ENCODE results near the gene GRIP1.

GRIP1 gene

DNA sequence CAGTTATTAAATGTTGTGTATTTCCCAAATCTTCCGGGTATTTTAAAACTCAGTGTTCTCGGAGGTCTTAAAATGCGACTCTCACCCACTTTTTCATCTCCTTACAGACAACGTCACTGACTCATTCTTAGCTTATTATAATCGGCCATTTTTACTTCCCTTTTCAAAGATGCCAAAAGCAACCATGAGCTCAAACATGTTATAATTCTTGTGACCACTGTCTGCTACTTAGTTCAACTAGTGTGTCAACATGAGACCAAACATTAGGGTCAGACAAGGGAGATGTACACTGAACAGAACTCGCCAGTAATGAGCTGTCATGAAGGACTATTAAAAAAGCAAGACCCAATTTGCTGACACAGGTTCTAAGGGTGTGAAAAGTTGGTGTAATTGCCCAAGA is 4.2 kb upstream of the GRIP1 start:
- Histone ChIP-seq H3K36me3 (replicated peaks) (no peaks in the 10 kb centered on the region), H3K9me3 (no peaks in the 10 kb centered on the region), H3K4me3 (no peak overlapping the region), H3K4me1 (no peaks in the 10 kb centered on the region), H3K27me3 (ENCODE audit: low read depth) (no peaks in the 10 kb centered on the region)
- in situ Hi-C loops (cut with MboI; ENCODE audit: low sequenced_read_pairs): no loop called here
- DNase-seq (ENCODE audit: low spot score in 2 of 2): no peak

- no peaks in the 10 kb centered on the region for H3K27me3 ChIP-seq (ENCODE audit: low read depth)
- H3K4me1 ChIP-seq: no peaks in the 10 kb centered on the region
- no peaks in the 10 kb centered on the region for H3K9me3 ChIP-seq
- in situ Hi-C loops (cut with MboI; ENCODE audit: low sequenced_read_pairs): no loop called here
- H3K36me3 ChIP-seq (replicated peaks): no peaks in the 10 kb centered on the region
- no peak overlapping the region for H3K4me3 ChIP-seq
- no peak for DNase-seq (ENCODE audit: low spot score in 2 of 2)
These were observed 697 bp upstream of the GRIP1 start for GRCh38 chr12:66679461-66680084.

GRCh38 chr12:66676241-66676640 is 2.6 kb downstream of the GRIP1 start:
- H3K9me3 ChIP-seq: no peaks in the 10 kb centered on the region
- H3K4me1 ChIP-seq: no peaks in the 10 kb centered on the region
- no peaks in the 10 kb centered on the region for H3K27me3 ChIP-seq (ENCODE audit: low read depth)
- H3K36me3 ChIP-seq (replicated peaks): no peaks in the 10 kb centered on the region
- no peak for DNase-seq (ENCODE audit: low spot score in 2 of 2)
- no peak overlapping the region for H3K4me3 ChIP-seq
- in situ Hi-C loops (cut with MboI; ENCODE audit: low sequenced_read_pairs): no loop called here

GRCh38 chr12:66674495-66675122 is 4.3 kb downstream of the GRIP1 start:
- H3K36me3 ChIP-seq (replicated peaks): no peaks in the 10 kb centered on the region
- no peaks in the 10 kb centered on the region for H3K27me3 ChIP-seq (ENCODE audit: low read depth)
- H3K4me3 ChIP-seq: no peak overlapping the region
- in situ Hi-C loops (cut with MboI; ENCODE audit: low sequenced_read_pairs): no loop called here
- no peaks in the 10 kb centered on the region for H3K9me3 ChIP-seq
- no peak for DNase-seq (ENCODE audit: low spot score in 2 of 2)
- H3K4me1 ChIP-seq: no peaks in the 10 kb centered on the region

- Histone ChIP-seq H3K27me3 (ENCODE audit: low read depth) (no peaks in the 10 kb centered on the region), H3K9me3 (no peaks in the 10 kb centered on the region), H3K36me3 (replicated peaks) (no peaks in the 10 kb centered on the region), H3K4me3 (no peak overlapping the region), H3K4me1 (no peaks in the 10 kb centered on the region)
- no peak for DNase-seq (ENCODE audit: low spot score in 2 of 2)
- in situ Hi-C loops (cut with MboI; ENCODE audit: low sequenced_read_pairs): no loop called here
These were observed 9.3 kb downstream of the GRIP1 start for GRCh38 chr12:66669541-66669940.

DNA sequence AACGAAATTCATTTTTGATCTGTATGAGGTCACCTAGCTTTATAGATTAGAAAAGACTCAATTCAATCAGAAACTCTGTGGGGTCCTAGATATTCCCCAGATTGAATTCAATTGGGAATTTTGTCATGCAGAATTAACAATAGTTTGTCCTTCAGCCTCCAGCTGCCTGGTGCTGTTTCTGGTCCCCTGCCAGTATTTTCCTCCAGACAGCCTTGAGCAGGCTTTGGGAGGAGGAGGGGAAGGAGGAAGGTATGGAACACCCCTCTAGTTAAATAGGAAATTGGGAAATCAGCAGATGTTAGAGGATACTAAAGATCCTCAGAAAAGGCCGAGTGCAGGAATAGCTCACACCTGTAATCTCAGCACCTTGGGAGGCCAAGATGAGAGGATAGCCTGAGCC is 10.6 kb downstream of the GRIP1 start:
- H3K9me3 ChIP-seq: no peaks in the 10 kb centered on the region
- H3K4me3 ChIP-seq: no peak overlapping the region
- DNase-seq (ENCODE audit: low spot score in 2 of 2): no peak
- H3K36me3 ChIP-seq (replicated peaks): no peaks in the 10 kb centered on the region
- no peaks in the 10 kb centered on the region for H3K27me3 ChIP-seq (ENCODE audit: low read depth)
- in situ Hi-C loops (cut with MboI; ENCODE audit: low sequenced_read_pairs): no loop called here
- H3K4me1 ChIP-seq: no peaks in the 10 kb centered on the region

DNA sequence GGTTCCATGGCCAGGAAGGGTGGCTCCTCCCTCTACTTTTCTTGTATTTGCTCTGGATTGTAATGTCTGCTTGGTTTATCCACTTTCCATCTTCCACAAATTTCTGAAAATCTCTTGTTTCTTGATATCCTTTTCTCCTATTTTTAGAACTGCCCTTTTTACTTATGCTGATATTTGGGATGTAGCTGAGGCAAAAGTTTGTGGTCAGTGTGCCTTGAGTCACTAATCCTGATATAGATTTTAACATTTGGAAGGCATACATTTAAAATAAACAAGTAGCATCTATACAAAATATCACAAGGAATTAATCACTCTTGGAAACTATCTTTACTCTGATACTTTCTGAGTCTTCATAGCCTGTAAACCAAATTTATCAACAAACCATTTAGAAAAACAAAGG is 11.0 kb downstream of the GRIP1 start:
- Histone ChIP-seq H3K36me3 (replicated peaks) (no peaks in the 10 kb centered on the region), H3K4me3 (no peak overlapping the region), H3K4me1 (no peaks in the 10 kb centered on the region), H3K27me3 (ENCODE audit: low read depth) (no peaks in the 10 kb centered on the region), H3K9me3 (no peaks in the 10 kb centered on the region)
- no peak for DNase-seq (ENCODE audit: low spot score in 2 of 2)
- in situ Hi-C loops (cut with MboI; ENCODE audit: low sequenced_read_pairs): no loop called here

- Histone ChIP-seq H3K9me3 (no peaks in the 10 kb centered on the region), H3K4me3 (no peak overlapping the region), H3K36me3 (replicated peaks) (no peaks in the 10 kb centered on the region), H3K27me3 (ENCODE audit: low read depth) (no peaks in the 10 kb centered on the region), H3K4me1 (no peaks in the 10 kb centered on the region)
- in situ Hi-C loops (cut with MboI; ENCODE audit: low sequenced_read_pairs): no loop called here
- DNase-seq (ENCODE audit: low spot score in 2 of 2): no peak
These were observed 12.4 kb downstream of the GRIP1 start for GRCh38 chr12:66666481-66666880.

DNA sequence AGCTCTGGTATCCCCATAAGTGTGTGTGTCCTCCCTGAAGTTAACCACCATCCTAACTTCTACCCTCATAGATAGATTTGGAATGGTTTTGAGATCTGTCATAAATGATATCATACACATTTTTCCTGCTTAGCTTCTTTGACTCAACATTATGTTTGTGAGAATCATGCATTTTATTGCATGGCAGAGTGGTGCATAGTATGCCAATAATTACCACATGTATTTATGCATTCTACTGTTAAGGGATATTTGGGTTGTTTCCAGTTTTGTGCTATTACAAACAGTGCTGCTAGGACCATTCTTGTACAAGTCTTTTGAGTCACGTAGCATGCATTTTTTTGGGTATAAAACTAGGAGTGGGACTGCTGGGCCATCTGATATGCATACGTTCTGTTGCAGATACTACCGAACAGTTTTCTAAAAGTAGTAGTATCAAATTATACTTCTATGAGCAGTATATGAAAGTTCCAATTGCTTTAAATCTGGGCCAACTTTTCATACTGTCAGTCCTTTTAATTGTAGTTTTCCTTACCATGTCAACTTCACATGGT is 13.4 kb downstream of the GRIP1 start:
- H3K4me1 ChIP-seq: no peaks in the 10 kb centered on the region
- H3K4me3 ChIP-seq: no peak overlapping the region
- no peaks in the 10 kb centered on the region for H3K36me3 ChIP-seq (replicated peaks)
- in situ Hi-C loops (cut with MboI; ENCODE audit: low sequenced_read_pairs): no loop called here
- no peaks in the 10 kb centered on the region for H3K9me3 ChIP-seq
- DNase-seq (ENCODE audit: low spot score in 2 of 2): no peak
- no peaks in the 10 kb centered on the region for H3K27me3 ChIP-seq (ENCODE audit: low read depth)

GRCh38 chr12:66664076-66664475 is 14.8 kb downstream of the GRIP1 start:
- Histone ChIP-seq H3K4me1 (no peaks in the 10 kb centered on the region), H3K4me3 (no peak overlapping the region), H3K36me3 (replicated peaks) (no peaks in the 10 kb centered on the region), H3K9me3 (no peaks in the 10 kb centered on the region), H3K27me3 (ENCODE audit: low read depth) (no peaks in the 10 kb centered on the region)
- DNase-seq (ENCODE audit: low spot score in 2 of 2): no peak
- in situ Hi-C loops (cut with MboI; ENCODE audit: low sequenced_read_pairs): no loop called here

GRCh38 chr12:66663611-66664010 is 15.3 kb downstream of the GRIP1 start:
- Histone ChIP-seq H3K4me3 (no peak overlapping the region), H3K36me3 (replicated peaks) (no peaks in the 10 kb centered on the region), H3K9me3 (no peaks in the 10 kb centered on the region), H3K27me3 (ENCODE audit: low read depth) (no peaks in the 10 kb centered on the region), H3K4me1 (no peaks in the 10 kb centered on the region)
- in situ Hi-C loops (cut with MboI; ENCODE audit: low sequenced_read_pairs): no loop called here
- DNase-seq (ENCODE audit: low spot score in 2 of 2): no peak

DNA sequence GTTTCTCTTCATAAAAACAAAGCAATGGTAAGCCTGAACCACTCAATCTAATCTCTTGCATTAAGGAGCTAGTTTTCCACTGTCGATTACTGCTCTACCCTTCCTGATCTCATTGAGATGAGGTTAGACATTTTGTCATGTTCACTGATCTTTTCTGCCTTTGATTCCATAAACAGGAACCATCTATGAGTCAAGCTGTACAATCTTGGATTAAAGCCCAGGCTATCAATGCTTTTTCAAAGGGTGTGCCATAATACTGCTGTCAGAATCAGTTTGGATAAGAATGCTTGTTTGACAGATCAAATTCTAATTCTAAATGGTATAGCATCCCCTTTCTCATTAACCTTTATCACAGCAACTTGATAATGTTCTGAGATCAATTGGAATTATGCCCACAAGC is 16.1 kb downstream of the GRIP1 start:
- H3K9me3 ChIP-seq: no peaks in the 10 kb centered on the region
- H3K27me3 ChIP-seq (ENCODE audit: low read depth): no peaks in the 10 kb centered on the region
- no peak overlapping the region for H3K4me3 ChIP-seq
- H3K36me3 ChIP-seq (replicated peaks): no peaks in the 10 kb centered on the region
- no peak for DNase-seq (ENCODE audit: low spot score in 2 of 2)
- no peaks in the 10 kb centered on the region for H3K4me1 ChIP-seq
- in situ Hi-C loops (cut with MboI; ENCODE audit: low sequenced_read_pairs): no loop called here

- in situ Hi-C loops (cut with MboI; ENCODE audit: low sequenced_read_pairs): no loop called here
- no peak for DNase-seq (ENCODE audit: low spot score in 2 of 2)
- H3K9me3 ChIP-seq: no peaks in the 10 kb centered on the region
- no peak overlapping the region for H3K4me3 ChIP-seq
- no peaks in the 10 kb centered on the region for H3K4me1 ChIP-seq
- no peaks in the 10 kb centered on the region for H3K27me3 ChIP-seq (ENCODE audit: low read depth)
- no peaks in the 10 kb centered on the region for H3K36me3 ChIP-seq (replicated peaks)
These were observed 16.7 kb downstream of the GRIP1 start for GRCh38 chr12:66662179-66662578.

DNA sequence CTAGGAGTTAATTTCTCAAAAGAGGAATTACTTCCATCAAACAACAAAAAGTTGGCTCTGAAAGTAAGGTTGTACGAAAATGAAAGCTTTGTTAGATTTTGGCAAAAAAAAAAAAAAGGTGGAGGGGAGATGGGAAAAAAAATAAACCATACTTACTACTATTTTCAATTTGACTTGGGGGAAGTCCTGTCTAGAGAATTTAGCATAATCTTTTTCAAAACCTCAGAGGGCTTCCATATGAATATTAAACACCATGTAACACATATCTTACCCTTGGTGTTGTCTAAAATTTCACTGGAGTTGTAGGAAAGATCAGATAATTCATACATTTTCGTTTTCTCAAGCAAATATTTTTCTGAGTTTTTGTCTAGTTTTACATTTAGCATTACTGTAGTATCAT is 17.5 kb downstream of the GRIP1 start:
- Histone ChIP-seq H3K27me3 (ENCODE audit: low read depth) (no peaks in the 10 kb centered on the region), H3K9me3 (no peaks in the 10 kb centered on the region), H3K4me3 (no peak overlapping the region), H3K4me1 (no peaks in the 10 kb centered on the region), H3K36me3 (replicated peaks) (no peaks in the 10 kb centered on the region)
- no peak for DNase-seq (ENCODE audit: low spot score in 2 of 2)
- in situ Hi-C loops (cut with MboI; ENCODE audit: low sequenced_read_pairs): no loop called here

DNA sequence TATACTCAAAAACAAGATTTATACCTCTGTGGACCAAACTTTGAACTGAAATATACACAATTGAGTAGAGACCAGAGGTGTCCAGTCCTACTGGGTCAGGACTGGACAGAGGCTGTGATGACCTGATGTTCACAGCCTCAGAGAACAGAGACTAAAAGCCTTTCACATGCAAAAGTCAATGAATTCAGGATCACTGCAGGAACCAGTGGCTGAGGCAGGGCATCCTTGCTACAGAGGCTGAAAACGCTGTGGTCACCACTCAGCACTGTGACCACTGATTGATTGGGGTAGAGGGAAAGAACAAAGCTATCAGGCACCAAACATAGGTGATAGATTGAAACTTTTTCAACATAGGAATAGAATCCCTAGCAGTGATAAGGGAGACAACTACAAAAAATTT is 25.1 kb downstream of the GRIP1 start:
- Histone ChIP-seq H3K27me3 (ENCODE audit: low read depth) (no peaks in the 10 kb centered on the region), H3K4me3 (no peak overlapping the region), H3K9me3 (no peaks in the 10 kb centered on the region), H3K4me1 (no peaks in the 10 kb centered on the region), H3K36me3 (replicated peaks) (no peaks in the 10 kb centered on the region)
- in situ Hi-C loops (cut with MboI; ENCODE audit: low sequenced_read_pairs): no loop called here
- no peak for DNase-seq (ENCODE audit: low spot score in 2 of 2)
